SK-N-MC (cell line): ENCODE data around the gene IGF1R.

Experiments
- DNase-seq: peaks from one replicate; pipeline ENCODE4 v3.0.0-alpha.2; 2011; ENCODE audit warnings: low read depth, low spot score
- H3K27ac ChIP-seq: fragments of 200-600 bp; sonication (generic); 2 replicates; pipeline ENCODE4 v1.5.1; 2016; ENCODE audit warnings: mixed run types
- H3K36me3 ChIP-seq: fragments of 200-600 bp; sonication (generic); 2 replicates; pipeline ENCODE4 v1.6.1; 2017; ENCODE audit warnings: antibody characterized with exemption, low read length, mixed read lengths; ENCODE audit not compliant: insufficient read depth
- H3K4me3 ChIP-seq: fragments of 200-600 bp; sonication (generic); 2 replicates; pipeline ENCODE4 v1.5.1; 2016
- H3K9ac ChIP-seq: fragments of 200-600 bp; sonication (generic); 2 replicates; pipeline ENCODE4 v1.8.0; 2017; ENCODE audit warnings: mixed run types, mixed read lengths; ENCODE audit not compliant: insufficient read length
- H3K9me3 ChIP-seq: fragments of 200-600 bp; sonication (generic); 2 replicates; pipeline ENCODE4 v1.6.1; 2017; ENCODE audit warnings: low read depth, mild to moderate bottlenecking, antibody characterized with exemption, low read length, moderate library complexity, mixed read lengths
- EZH2 ChIP-seq: fragments of 200-600 bp; sonication (generic); IDR thresholded peaks from one replicate; pipeline ENCODE4 v1.6.1; 2017; ENCODE audit warnings: antibody characterized with exemption
- FOXP2 ChIP-seq: optimal IDR thresholded peaks from 2 replicates; pipeline ENCODE3; 2011; ENCODE audit warnings: mild to moderate bottlenecking, moderate library complexity; ENCODE audit not compliant: insufficient read depth; ENCODE audit errors: extremely low read length, control extremely low read depth
- POLR2AphosphoS5 ChIP-seq: IDR thresholded peaks from 2 replicates; pipeline ENCODE4 v1.6.1; 2012; ENCODE audit warnings: mild to moderate bottlenecking, low read depth, low read length, borderline replicate concordance

Gene IGF1R

DNA sequence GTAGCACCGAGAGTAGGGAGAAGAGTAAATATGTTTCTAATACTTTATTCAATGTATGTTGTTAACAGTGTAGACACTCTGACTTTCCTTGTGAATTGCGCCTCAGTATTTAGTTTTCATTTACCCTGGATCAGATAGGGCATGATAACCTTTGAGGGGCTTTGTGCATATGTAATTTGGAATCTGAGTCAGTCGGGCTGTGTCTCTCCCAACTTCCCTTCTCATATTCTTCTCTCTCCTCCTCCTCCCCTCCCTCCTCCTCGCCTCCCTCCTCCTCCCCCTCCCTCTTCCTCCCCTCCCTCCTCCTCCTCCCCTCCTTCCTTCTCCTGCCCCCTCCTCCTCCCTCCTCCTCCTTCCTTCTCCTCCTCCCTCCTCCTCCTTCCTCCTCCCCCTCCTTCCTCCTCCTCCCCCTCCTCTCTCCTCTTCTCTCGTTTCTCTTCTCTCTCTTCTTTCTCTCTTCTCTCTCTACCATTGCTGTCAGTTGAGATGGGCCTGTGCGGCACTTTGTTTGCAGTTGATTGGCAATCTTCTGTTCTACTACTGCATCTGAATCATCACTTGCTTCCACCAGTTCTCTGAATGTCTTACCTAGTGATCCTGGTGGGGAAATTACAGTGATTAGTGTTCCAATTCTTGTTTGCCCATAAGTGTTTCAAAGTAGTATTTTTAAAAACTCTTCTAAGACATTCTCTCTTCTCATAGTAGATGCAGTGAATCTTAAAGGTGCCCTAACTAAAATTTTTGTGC is 197.0 kb downstream of the IGF1R start:
- Histone ChIP-seq H3K36me3 (no peaks in the 10 kb centered on the region), H3K9me3 (no peaks in the 10 kb centered on the region), H3K27ac (peak overlapping the region; percentile 71), H3K9ac (no peak overlapping the region), H3K4me3 (peak overlapping the region; percentile 7; the same call in 1 of the 2 replicates)
- no peak for DNase-seq
- TF ChIP-seq POLR2AphosphoS5 = no peak
- no peak for TF ChIP-seq EZH2
- TF ChIP-seq FOXP2 = no peak

DNA sequence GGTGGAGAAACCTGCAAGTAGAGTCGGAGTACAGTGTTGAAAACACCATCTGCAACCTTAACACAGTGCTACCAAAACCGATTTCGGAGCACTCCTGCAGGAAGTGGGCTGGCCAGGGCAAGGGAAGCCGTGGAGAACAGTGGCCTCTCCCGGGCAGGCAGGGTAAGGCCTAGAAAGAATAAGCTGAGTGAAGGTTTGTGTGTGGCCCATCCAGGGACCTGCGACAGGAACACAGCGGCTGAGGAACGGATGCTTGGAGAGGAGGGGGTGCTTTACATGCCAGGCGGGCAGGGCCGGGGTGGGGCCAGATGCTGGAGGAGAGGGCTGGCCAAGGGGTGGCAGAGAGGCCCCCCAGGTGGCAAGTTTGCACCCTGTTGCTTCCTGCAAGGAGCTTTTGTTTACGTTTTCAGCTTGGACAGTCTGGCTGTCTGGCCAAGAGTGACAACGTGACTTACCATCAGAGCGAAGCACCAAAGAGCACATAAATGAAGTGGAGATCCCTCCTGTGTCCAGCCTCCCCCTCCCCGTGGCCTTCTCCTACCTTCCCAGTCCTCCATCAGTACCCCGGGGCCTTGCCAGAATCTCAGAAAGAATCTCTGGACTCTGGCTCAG is 202.7 kb downstream of the IGF1R start:
- Histone ChIP-seq H3K27ac (peak overlapping the region; percentile 88; the same call in 1 of the 2 replicates), H3K9me3 (no peaks in the 10 kb centered on the region), H3K36me3 (no peaks in the 10 kb centered on the region), H3K4me3 (peak overlapping the region; percentile 78; the same call in 1 of the 2 replicates), H3K9ac (no peak overlapping the region)
- no peak for DNase-seq
- TF ChIP-seq FOXP2 = no peak
- TF ChIP-seq EZH2 = no peak
- no peak for TF ChIP-seq POLR2AphosphoS5

- Histone ChIP-seq H3K9me3 (no peaks in the 10 kb centered on the region), H3K36me3 (no peaks in the 10 kb centered on the region), H3K9ac (peak overlapping the region; percentile 54), H3K4me3 (peak overlapping the region; percentile 78), H3K27ac (peak overlapping the region; percentile 53)
- TF ChIP-seq FOXP2 = peak; percentile 74
- no peak for TF ChIP-seq EZH2
- no peak for DNase-seq
These were observed 204.8 kb downstream of the IGF1R start for GRCh38 chr15:98853161-98853560.

- Histone ChIP-seq H3K9ac (peak overlapping the region; percentile 13), H3K36me3 (no peaks in the 10 kb centered on the region), H3K9me3 (no peaks in the 10 kb centered on the region), H3K4me3 (peak overlapping the region; percentile 78), H3K27ac (peak overlapping the region; percentile 47; the same call in 1 of the 2 replicates)
- no peak for DNase-seq
- TF ChIP-seq EZH2 (no peak), POLR2AphosphoS5 (no peak), FOXP2 (no peak)
These were observed 205.5 kb downstream of the IGF1R start for GRCh38 chr15:98853617-98854420.

DNA sequence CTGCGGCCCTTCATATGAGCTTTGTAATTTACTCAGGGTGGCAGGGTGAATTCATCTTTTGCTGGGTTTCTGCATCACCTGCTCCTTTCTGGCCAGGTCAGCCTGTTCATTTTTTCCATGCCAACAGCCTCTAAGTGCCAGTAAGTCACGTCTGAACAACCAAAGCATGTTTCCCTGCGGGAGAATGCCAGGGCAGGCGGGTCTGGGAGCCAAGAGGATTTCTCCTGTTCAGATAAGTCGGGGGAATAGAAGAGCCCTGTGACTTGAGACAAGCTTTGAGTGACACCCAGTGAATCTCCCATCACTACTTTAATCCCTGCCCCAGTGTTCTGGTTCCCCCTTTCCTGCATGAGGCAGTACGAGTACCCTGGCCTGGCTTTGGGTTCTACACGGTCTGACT is 206.2 kb downstream of the IGF1R start:
- no peak overlapping the region for H3K9ac ChIP-seq
- TF ChIP-seq POLR2AphosphoS5 (no peak), EZH2 (no peak), FOXP2 (no peak)
- no peaks in the 10 kb centered on the region for H3K9me3 ChIP-seq
- DNase-seq = no peak
- no peak overlapping the region for H3K27ac ChIP-seq
- no peak overlapping the region for H3K4me3 ChIP-seq
- H3K36me3 ChIP-seq = no peaks in the 10 kb centered on the region

DNA sequence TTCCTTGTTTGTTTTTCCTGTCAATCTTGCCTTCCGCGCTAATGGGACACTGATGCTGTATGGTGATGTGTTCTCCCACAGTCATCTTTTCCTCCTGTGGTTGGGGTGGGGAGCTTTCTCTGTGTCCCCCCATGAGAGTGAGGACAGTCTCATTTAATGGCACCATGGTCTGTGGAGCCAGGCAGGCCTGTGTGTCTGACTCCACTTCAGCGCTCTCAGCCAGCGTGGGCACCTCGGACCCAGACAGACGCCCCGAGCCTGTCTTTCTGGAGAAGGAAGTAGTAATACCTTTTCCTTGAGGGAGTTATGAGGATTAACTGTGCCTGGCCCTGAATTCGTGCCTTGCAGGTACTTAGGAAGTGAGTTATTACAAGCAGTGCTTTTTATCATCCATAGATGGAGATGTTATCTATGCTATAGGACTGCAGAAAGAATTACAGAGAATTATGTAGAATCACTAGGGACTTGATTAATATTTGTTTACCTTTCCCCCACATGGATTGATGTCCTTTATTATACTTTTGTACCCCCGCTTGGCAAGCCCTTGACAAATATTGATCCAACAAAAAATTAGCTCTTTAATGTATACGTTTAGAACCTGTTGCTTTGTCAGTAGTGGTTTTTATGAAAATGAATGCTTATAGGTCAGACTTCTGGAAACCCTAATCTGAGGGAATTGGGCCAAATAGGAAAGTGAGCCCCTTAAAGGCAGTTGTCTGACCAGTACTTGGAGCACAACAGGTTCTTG is 206.9 kb downstream of the IGF1R start:
- no peaks in the 10 kb centered on the region for H3K36me3 ChIP-seq
- no peak overlapping the region for H3K9ac ChIP-seq
- no peak for TF ChIP-seq EZH2
- TF ChIP-seq FOXP2 = no peak
- TF ChIP-seq POLR2AphosphoS5 = no peak
- H3K9me3 ChIP-seq = no peaks in the 10 kb centered on the region
- no peak overlapping the region for H3K27ac ChIP-seq
- H3K4me3 ChIP-seq = no peak overlapping the region
- DNase-seq = no peak

DNA sequence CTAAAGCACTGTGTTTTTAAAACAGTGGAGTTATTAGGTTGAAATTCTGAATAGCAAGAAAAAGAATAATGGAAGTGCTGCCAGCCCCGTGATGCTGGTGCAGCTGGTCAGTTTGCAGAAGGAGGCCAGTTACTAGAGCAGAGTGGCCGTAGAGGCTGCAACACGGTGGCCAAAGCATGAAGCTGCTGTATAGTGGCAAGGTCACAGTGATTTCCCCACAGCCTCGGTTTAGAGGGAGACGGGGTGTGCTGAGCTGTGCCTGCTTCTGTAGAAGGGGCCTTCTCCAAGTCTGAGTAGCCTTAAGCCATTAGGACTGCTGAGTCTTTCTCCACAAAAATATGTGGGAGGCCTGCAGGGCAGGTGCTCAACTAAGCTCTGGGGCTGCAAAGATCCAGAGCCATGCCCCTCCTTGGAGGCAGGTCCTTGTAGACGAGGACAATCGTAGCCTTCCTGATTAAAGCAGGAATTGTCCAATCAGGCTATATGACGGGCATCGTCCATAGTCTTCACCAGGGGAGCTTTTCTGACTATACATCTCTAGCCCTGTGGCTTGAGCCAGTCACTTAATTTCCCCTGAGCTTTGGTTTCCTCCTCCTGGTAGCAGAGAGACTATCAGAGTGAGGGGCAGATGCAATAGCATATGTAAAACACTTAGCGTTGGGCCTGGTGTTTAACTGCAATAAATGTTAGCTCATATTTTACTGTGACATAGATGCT is 207.6 kb downstream of the IGF1R start:
- Histone ChIP-seq H3K27ac (no peak overlapping the region), H3K9ac (no peak overlapping the region), H3K4me3 (no peak overlapping the region), H3K36me3 (no peaks in the 10 kb centered on the region), H3K9me3 (no peaks in the 10 kb centered on the region)
- DNase-seq = no peak
- TF ChIP-seq POLR2AphosphoS5 = no peak
- TF ChIP-seq FOXP2 = no peak
- TF ChIP-seq EZH2 = no peak
